HG02610 (cell line): Measurements from ENCODE around the gene SHC2.
"Not testable (repeated sequence)": the region's sequence is repeated elsewhere in the genome, so short reads cannot be mapped to it uniquely, and the experiment has no call there.

Experiments
- ATAC-seq: cut with Tn5 transposase; IDR thresholded peaks from one replicate; pipeline ENCODE4 v1.9.1; 2021; ENCODE audit warnings: mild to moderate bottlenecking, moderate library complexity; ENCODE audit not compliant: unreplicated experiment

Gene SHC2

GRCh38 chr19:493391-494170 lies 32.7 kb upstream of the SHC2 start:
- no peak for ATAC-seq

GRCh38 chr19:492091-492531 lies 31.3 kb upstream of the SHC2 start:
- ATAC-seq = no peak

GRCh38 chr19:491146-491741 lies 30.4 kb upstream of the SHC2 start:
- no peak for ATAC-seq

- ATAC-seq = no peak
Observed at GRCh38 chr19:489418-490196, 28.8 kb upstream of the SHC2 start.

- peak; percentile 54 for ATAC-seq
Observed at GRCh38 chr19:488505-489417, 27.9 kb upstream of the SHC2 start.

- ATAC-seq = no peak
Observed at GRCh38 chr19:485583-486236, 24.9 kb upstream of the SHC2 start.

- no peak for ATAC-seq
Observed at GRCh38 chr19:485077-485476, 24.2 kb upstream of the SHC2 start.

- ATAC-seq = no peak
Observed at GRCh38 chr19:484494-484893, 23.7 kb upstream of the SHC2 start.

GRCh38 chr19:483332-484072 lies 22.7 kb upstream of the SHC2 start:
- no peak for ATAC-seq

GRCh38 chr19:482186-483041 lies 21.6 kb upstream of the SHC2 start:
- no peak for ATAC-seq

- not testable (repeated sequence) for ATAC-seq
Observed at GRCh38 chr19:481100-481499, 20.3 kb upstream of the SHC2 start.

- ATAC-seq = no peak
Observed at GRCh38 chr19:480016-480855, 19.4 kb upstream of the SHC2 start.

- no peak for ATAC-seq
Observed at GRCh38 chr19:478976-479375, 18.1 kb upstream of the SHC2 start.

- ATAC-seq = no peak
Observed at GRCh38 chr19:478236-478903, 17.5 kb upstream of the SHC2 start.

- ATAC-seq = no peak
Observed at GRCh38 chr19:475360-475759, 14.5 kb upstream of the SHC2 start.

- no peak for ATAC-seq
Observed at GRCh38 chr19:474126-475078, 13.6 kb upstream of the SHC2 start.
